Measurements from ENCODE around the gene NDUFC1. TPM values are rescaled to one million over a fixed set of nuclear protein-coding genes. Genes with fewer than 3 reads are reported as not detected.

Gene NDUFC1
- polyA plus RNA-seq, 4 donors = 90.9 to 194 (median 149) TPM

GRCh38 chr4:139253713-139254112 is 48.6 kb downstream of the NDUFC1 start:
- 87 to 88% (median 88%) methylated on average over 3 of the region's 3 CpGs for WGBS, 3 donors

GRCh38 chr4:139253046-139253445 is 49.2 kb downstream of the NDUFC1 start:
- Histone ChIP-seq H3K27me3 (ENCODE audit: control insufficient read depth in 3 of 3, insufficient read depth in 3 of 3, low read length in 3 of 3) (no peaks in the 10 kb centered on the region), H3K9me3 (ENCODE audit: control insufficient read depth in 2 of 2, insufficient read depth in 1 of 2, low read depth in 1 of 2, low read length in 1 of 2) (no peaks in the 10 kb centered on the region), H3K36me3 (ENCODE audit: control insufficient read depth in 3 of 3, insufficient read depth in 2 of 3, low read depth in 1 of 3, low read length in 3 of 3) (no peaks in the 10 kb centered on the region), H3K4me3 (ENCODE audit: low read depth in 1 of 3, low read length in 3 of 3) (no peak overlapping the region), H3K4me1 (ENCODE audit: control insufficient read depth in 3 of 3, insufficient read depth in 2 of 3, low read depth in 1 of 3, low read length in 2 of 3) (no peaks in the 10 kb centered on the region), H3K27ac (ENCODE audit: low read depth in 1 of 3, low read length in 2 of 3) (no peak overlapping the region)
- DNase-seq (no peak), FAIRE-seq (no peak)

More at GRCh38 chr4:139253713-139254112, 48.6 kb downstream of the NDUFC1 start:
- FAIRE-seq (no peak), DNase-seq (no peak)
- Histone ChIP-seq H3K27ac (ENCODE audit: low read depth in 1 of 3, low read length in 2 of 3) (no peak overlapping the region), H3K4me3 (ENCODE audit: low read depth in 1 of 3, low read length in 3 of 3) (no peak overlapping the region), H3K9me3 (ENCODE audit: control insufficient read depth in 2 of 2, insufficient read depth in 1 of 2, low read depth in 1 of 2, low read length in 1 of 2) (no peaks in the 10 kb centered on the region), H3K36me3 (ENCODE audit: control insufficient read depth in 3 of 3, insufficient read depth in 2 of 3, low read depth in 1 of 3, low read length in 3 of 3) (no peaks in the 10 kb centered on the region), H3K4me1 (ENCODE audit: control insufficient read depth in 3 of 3, insufficient read depth in 2 of 3, low read depth in 1 of 3, low read length in 2 of 3) (no peaks in the 10 kb centered on the region), H3K27me3 (ENCODE audit: control insufficient read depth in 3 of 3, insufficient read depth in 3 of 3, low read length in 3 of 3) (no peaks in the 10 kb centered on the region)

- Histone ChIP-seq H3K4me1 (ENCODE audit: control insufficient read depth in 3 of 3, insufficient read depth in 2 of 3, low read depth in 1 of 3, low read length in 2 of 3) (no peaks in the 10 kb centered on the region), H3K9me3 (ENCODE audit: control insufficient read depth in 2 of 2, insufficient read depth in 1 of 2, low read depth in 1 of 2, low read length in 1 of 2) (no peaks in the 10 kb centered on the region), H3K4me3 (ENCODE audit: low read depth in 1 of 3, low read length in 3 of 3) (no peak overlapping the region), H3K27ac (ENCODE audit: low read depth in 1 of 3, low read length in 2 of 3) (no peak overlapping the region), H3K27me3 (ENCODE audit: control insufficient read depth in 3 of 3, insufficient read depth in 3 of 3, low read length in 3 of 3) (no peaks in the 10 kb centered on the region), H3K36me3 (ENCODE audit: control insufficient read depth in 3 of 3, insufficient read depth in 2 of 3, low read depth in 1 of 3, low read length in 3 of 3) (no peaks in the 10 kb centered on the region)
- WGBS, 3 donors = 70 to 72% (median 71%) methylated on average over 4 of the region's 4 CpGs
- no peak for DNase-seq
- FAIRE-seq = no peak
Measured at GRCh38 chr4:139247700-139248238, 54.5 kb downstream of the NDUFC1 start.

- no peak overlapping the region for H3K4me3 ChIP-seq (ENCODE audit: low read depth in 1 of 3, low read length in 3 of 3)
- H3K4me1 ChIP-seq (ENCODE audit: control insufficient read depth in 3 of 3, insufficient read depth in 2 of 3, low read depth in 1 of 3, low read length in 2 of 3) = no peaks in the 10 kb centered on the region
- H3K9me3 ChIP-seq (ENCODE audit: control insufficient read depth in 2 of 2, insufficient read depth in 1 of 2, low read depth in 1 of 2, low read length in 1 of 2) = no peaks in the 10 kb centered on the region
- no peak for DNase-seq
- FAIRE-seq = no peak
- no peaks in the 10 kb centered on the region for H3K27me3 ChIP-seq (ENCODE audit: control insufficient read depth in 3 of 3, insufficient read depth in 3 of 3, low read length in 3 of 3)
- H3K36me3 ChIP-seq (ENCODE audit: control insufficient read depth in 3 of 3, insufficient read depth in 2 of 3, low read depth in 1 of 3, low read length in 3 of 3) = no peaks in the 10 kb centered on the region
- H3K27ac ChIP-seq (ENCODE audit: low read depth in 1 of 3, low read length in 2 of 3) = no peak overlapping the region
Measured at GRCh38 chr4:139247241-139247640, 55.0 kb downstream of the NDUFC1 start.

- Histone ChIP-seq H3K4me1 (ENCODE audit: control insufficient read depth in 3 of 3, insufficient read depth in 2 of 3, low read depth in 1 of 3, low read length in 2 of 3) (no peaks in the 10 kb centered on the region), H3K4me3 (ENCODE audit: low read depth in 1 of 3, low read length in 3 of 3) (no peak overlapping the region), H3K27ac (ENCODE audit: low read depth in 1 of 3, low read length in 2 of 3) (no peak overlapping the region), H3K36me3 (ENCODE audit: control insufficient read depth in 3 of 3, insufficient read depth in 2 of 3, low read depth in 1 of 3, low read length in 3 of 3) (no peaks in the 10 kb centered on the region), H3K27me3 (ENCODE audit: control insufficient read depth in 3 of 3, insufficient read depth in 3 of 3, low read length in 3 of 3) (no peaks in the 10 kb centered on the region), H3K9me3 (ENCODE audit: control insufficient read depth in 2 of 2, insufficient read depth in 1 of 2, low read depth in 1 of 2, low read length in 1 of 2) (no peaks in the 10 kb centered on the region)
- DNase-seq (no peak), FAIRE-seq (no peak)
- 79 to 88% (median 85%) methylated on average over 3 of the region's 3 CpGs for WGBS, 3 donors
Measured at GRCh38 chr4:139246166-139246565, 56.1 kb downstream of the NDUFC1 start.

- H3K27me3 ChIP-seq (ENCODE audit: control insufficient read depth in 3 of 3, insufficient read depth in 3 of 3, low read length in 3 of 3) = no peaks in the 10 kb centered on the region
- no peak for DNase-seq
- H3K36me3 ChIP-seq (ENCODE audit: control insufficient read depth in 3 of 3, insufficient read depth in 2 of 3, low read depth in 1 of 3, low read length in 3 of 3) = no peaks in the 10 kb centered on the region
- H3K4me3 ChIP-seq (ENCODE audit: low read depth in 1 of 3, low read length in 3 of 3) = no peak overlapping the region
- no peak overlapping the region for H3K27ac ChIP-seq (ENCODE audit: low read depth in 1 of 3, low read length in 2 of 3)
- WGBS, 3 donors = 80 to 93% (median 87%) methylated on average over 1 of the region's 1 CpG
- no peaks in the 10 kb centered on the region for H3K4me1 ChIP-seq (ENCODE audit: control insufficient read depth in 3 of 3, insufficient read depth in 2 of 3, low read depth in 1 of 3, low read length in 2 of 3)
- FAIRE-seq = no peak
- no peaks in the 10 kb centered on the region for H3K9me3 ChIP-seq (ENCODE audit: control insufficient read depth in 2 of 2, insufficient read depth in 1 of 2, low read depth in 1 of 2, low read length in 1 of 2)
Measured at GRCh38 chr4:139245590-139245989, 56.7 kb downstream of the NDUFC1 start.

GRCh38 chr4:139243448-139244365 is 58.6 kb downstream of the NDUFC1 start:
- H3K9me3 ChIP-seq (ENCODE audit: control insufficient read depth in 2 of 2, insufficient read depth in 1 of 2, low read depth in 1 of 2, low read length in 1 of 2) = no peaks in the 10 kb centered on the region
- H3K36me3 ChIP-seq (ENCODE audit: control insufficient read depth in 3 of 3, insufficient read depth in 2 of 3, low read depth in 1 of 3, low read length in 3 of 3) = no peaks in the 10 kb centered on the region
- no peaks in the 10 kb centered on the region for H3K4me1 ChIP-seq (ENCODE audit: control insufficient read depth in 3 of 3, insufficient read depth in 2 of 3, low read depth in 1 of 3, low read length in 2 of 3)
- DNase-seq (no peak), FAIRE-seq (no peak)
- H3K27me3 ChIP-seq (ENCODE audit: control insufficient read depth in 3 of 3, insufficient read depth in 3 of 3, low read length in 3 of 3) = no peaks in the 10 kb centered on the region
- H3K27ac ChIP-seq (ENCODE audit: low read depth in 1 of 3, low read length in 2 of 3) = no peak overlapping the region
- 88 to 91% (median 91%) methylated on average over 12 of the region's 12 CpGs for WGBS, 3 donors
- H3K4me3 ChIP-seq (ENCODE audit: low read depth in 1 of 3, low read length in 3 of 3) = no peak overlapping the region

DNA sequence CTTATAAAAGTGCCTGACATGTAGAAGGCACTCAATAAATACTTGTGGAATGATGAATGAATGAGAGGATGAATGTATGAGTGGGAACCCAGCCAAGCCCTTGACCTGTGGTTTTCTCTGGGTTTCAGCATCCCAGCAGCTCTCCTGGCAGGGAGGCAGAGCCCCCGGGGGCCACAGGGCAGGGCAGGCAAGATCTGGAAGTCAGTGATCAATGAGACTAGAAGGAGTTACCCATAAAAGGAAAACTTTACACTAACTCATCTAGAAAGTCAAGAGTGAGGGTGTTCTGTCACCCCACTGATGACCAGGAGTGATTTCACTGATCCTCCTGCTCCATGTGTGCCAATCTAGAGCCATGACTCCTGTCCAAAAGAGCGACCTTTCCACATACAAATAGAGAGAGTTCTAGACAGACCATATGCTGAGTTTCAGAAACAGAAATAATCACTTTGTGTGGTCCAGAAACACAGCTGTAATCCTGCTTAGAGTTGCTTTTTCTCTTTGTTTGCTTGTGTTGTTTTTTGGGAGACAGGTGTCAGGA is 59.7 kb downstream of the NDUFC1 start:
- no peak for DNase-seq
- Histone ChIP-seq H3K27ac (ENCODE audit: low read depth in 1 of 3, low read length in 2 of 3) (no peak overlapping the region), H3K4me1 (ENCODE audit: control insufficient read depth in 3 of 3, insufficient read depth in 2 of 3, low read depth in 1 of 3, low read length in 2 of 3) (no peaks in the 10 kb centered on the region), H3K9me3 (ENCODE audit: control insufficient read depth in 2 of 2, insufficient read depth in 1 of 2, low read depth in 1 of 2, low read length in 1 of 2) (no peaks in the 10 kb centered on the region), H3K4me3 (ENCODE audit: low read depth in 1 of 3, low read length in 3 of 3) (no peak overlapping the region), H3K27me3 (ENCODE audit: control insufficient read depth in 3 of 3, insufficient read depth in 3 of 3, low read length in 3 of 3) (no peaks in the 10 kb centered on the region), H3K36me3 (ENCODE audit: control insufficient read depth in 3 of 3, insufficient read depth in 2 of 3, low read depth in 1 of 3, low read length in 3 of 3) (no peaks in the 10 kb centered on the region)
- WGBS, 3 donors = 66 to 83% (median 75%) methylated on average over 2 of the region's 2 CpGs
- no peak for FAIRE-seq
